GM13977 (cell line): ENCODE measurements around the gene ZNF740.

Experiments
- DNase-seq: peaks from one replicate; pipeline ENCODE4 v3.0.0; 2012; ENCODE audit warnings: low spot score
- CTCF ChIP-seq: IDR thresholded peaks from 2 replicates; pipeline ENCODE4 v1.5.1; 2012; ENCODE audit warnings: mild to moderate bottlenecking, control low read depth; ENCODE audit not compliant: insufficient read depth; ENCODE audit errors: extremely low read depth, missing control alignments
- in situ Hi-C: fragments of 300-500 bp; cut with MboI; formaldehyde crosslinking; loops from one replicate; pipeline ENCODE4 v1.12.0; 2022; ENCODE audit warnings: low sequenced_read_pairs, low pct_unique_long_range_greater_than_20kb, mixed read lengths, inconsistent platforms; ENCODE audit not compliant: unreplicated experiment

ZNF740 gene

GRCh38 chr12:53180931-53181645, 566 bp downstream of the ZNF740 start:
- DNase-seq: peak; percentile 92
- no peak for TF ChIP-seq CTCF
- in situ Hi-C loops: no loop called here

GRCh38 chr12:53181935-53182334, 1.4 kb downstream of the ZNF740 start:
- in situ Hi-C loops: no loop called here
- no peak for DNase-seq
- no peak for TF ChIP-seq CTCF

- in situ Hi-C loops: no loop called here
- no peak for TF ChIP-seq CTCF
- no peak for DNase-seq
Measured at GRCh38 chr12:53182903-53183302, 2.4 kb downstream of the ZNF740 start.

- DNase-seq: no peak
- no peak for TF ChIP-seq CTCF
- in situ Hi-C loops: no loop called here
Measured at GRCh38 chr12:53184828-53185227, 4.3 kb downstream of the ZNF740 start.

- peak; percentile 22 for TF ChIP-seq CTCF
- no peak for DNase-seq
- in situ Hi-C loops: no loop called here
Measured at GRCh38 chr12:53185582-53186153, 5.1 kb downstream of the ZNF740 start.

GRCh38 chr12:53186745-53187144, 6.2 kb downstream of the ZNF740 start:
- no peak for DNase-seq
- in situ Hi-C loops: no loop called here
- no peak for TF ChIP-seq CTCF
